Measurements from ENCODE around the gene SORL1.
"Not testable (repeated sequence)": the region's sequence is repeated elsewhere in the genome, so short reads cannot be mapped to it uniquely, and the experiment has no call there.

The SORL1 gene

GRCh38 chr11:121479698-121480238 is 27.7 kb downstream of the SORL1 start:
- DNase-seq = peak; percentile 26 to 32

- DNase-seq = peak; percentile 39 to 48
Measured at GRCh38 chr11:121481484-121482230, 29.5 kb downstream of the SORL1 start.

DNA sequence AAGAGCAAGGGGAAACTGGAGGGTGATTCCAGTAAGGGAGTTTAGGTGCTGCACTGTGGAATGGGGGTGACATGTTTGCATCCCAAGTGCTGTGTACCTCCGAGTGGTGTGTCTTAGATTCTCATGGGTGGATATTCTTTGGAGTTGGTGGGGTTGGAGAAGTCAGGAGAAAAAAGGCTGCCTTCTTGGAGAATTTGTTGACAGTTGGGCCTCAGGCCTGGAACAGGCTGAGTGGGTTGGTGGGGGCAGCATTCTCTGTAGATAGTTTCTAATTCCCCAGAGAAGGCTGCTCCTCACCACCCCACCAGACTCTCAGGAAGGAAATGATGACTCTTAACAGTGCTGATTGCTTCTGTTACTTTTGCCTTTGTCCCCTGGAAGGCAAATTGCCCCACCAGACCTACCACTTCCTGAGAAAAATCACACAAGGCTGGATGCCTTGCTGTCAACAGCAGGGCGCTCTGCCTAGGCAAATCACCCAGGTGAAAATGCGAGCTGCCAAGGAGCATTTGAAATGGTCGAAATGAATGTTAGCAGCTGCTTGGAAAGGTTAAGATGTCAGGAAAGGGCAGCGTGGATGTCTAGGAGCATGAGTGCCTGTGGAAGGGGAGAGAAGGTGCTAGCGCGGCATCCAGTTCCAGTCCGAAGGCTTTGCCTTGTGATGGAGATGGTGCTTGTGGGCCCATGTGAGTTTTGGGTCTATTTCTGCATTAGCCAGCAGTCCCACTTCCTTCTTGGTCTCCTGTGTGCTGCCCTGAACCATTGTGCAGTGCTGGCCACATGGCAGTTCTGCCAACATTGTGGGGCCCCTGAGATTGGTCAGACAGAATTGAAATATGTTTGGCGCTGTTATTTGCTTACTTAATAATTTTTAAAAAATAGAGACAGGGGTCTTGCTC is 30.4 kb downstream of the SORL1 start:
- DNase-seq = peak; percentile 81 to 87

GRCh38 chr11:121483805-121484480 is 31.8 kb downstream of the SORL1 start:
- DNase-seq = peak in 1 of 2 experiments; percentile 19

DNA sequence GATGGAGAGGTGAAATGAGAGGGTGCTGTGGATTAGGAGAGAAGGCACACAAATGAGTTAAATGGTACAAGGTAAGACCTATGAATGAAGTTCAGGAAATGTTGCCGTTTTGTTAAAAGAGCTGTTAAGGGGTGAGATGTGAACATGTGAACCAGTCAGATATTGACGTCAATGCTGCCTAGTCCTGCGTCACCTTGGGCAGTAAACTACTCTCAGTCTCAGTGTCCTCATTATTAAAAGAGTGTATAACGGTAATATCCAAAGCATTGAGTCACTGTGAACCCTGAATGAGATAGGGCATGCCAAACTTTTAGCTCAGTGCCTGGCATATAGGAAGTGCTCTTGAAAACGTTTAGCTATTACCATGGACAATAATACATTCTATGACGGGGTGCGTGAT is 33.1 kb downstream of the SORL1 start:
- no peak for DNase-seq

- no peak for DNase-seq
Measured at GRCh38 chr11:121486054-121486453, 33.9 kb downstream of the SORL1 start.

- no peak for DNase-seq
Measured at GRCh38 chr11:121487191-121487590, 35.1 kb downstream of the SORL1 start.

DNA sequence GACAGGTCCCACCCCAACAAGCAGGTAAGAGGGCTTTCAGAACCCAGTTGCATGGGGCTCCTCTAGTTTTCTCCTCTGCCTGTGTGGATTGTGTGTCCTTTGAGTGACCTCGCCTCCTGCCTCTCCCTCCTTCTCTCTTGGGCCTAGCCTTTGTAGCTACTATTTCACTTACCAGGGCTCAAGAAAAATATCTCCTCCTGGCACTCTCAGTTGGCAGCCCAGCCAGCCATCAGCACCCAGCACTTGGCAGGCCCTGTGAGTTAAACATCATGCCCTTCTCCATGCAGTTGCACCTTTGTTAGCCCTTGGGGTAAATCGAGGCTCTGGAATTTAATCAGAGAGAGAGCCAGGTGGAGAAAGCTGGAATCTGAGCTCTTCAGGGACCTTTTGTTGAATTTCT is 36.1 kb downstream of the SORL1 start:
- no peak for DNase-seq

DNA sequence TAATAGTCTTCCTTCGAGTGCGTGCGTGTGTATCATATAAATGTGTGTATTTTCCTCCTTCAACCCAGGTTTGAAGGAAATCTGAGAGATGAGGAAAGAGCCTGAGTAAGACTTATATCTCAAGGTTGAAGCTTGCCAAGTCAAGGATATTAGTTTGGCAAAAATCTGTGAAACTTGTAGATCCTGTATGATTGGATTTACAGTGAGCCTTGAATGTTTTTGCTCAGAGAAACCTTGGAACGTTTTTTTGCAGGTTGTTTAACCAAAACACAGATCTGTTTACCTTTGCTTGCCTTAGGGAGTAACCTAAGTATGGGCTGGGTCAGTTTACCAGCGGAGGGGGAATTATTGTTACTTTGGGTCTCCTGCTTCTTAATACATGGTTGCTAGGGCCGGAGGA is 36.5 kb downstream of the SORL1 start:
- no peak for DNase-seq

- no peak for DNase-seq
Measured at GRCh38 chr11:121489823-121490222, 37.7 kb downstream of the SORL1 start.

GRCh38 chr11:121494355-121495099 is 42.4 kb downstream of the SORL1 start:
- DNase-seq = no peak

DNA sequence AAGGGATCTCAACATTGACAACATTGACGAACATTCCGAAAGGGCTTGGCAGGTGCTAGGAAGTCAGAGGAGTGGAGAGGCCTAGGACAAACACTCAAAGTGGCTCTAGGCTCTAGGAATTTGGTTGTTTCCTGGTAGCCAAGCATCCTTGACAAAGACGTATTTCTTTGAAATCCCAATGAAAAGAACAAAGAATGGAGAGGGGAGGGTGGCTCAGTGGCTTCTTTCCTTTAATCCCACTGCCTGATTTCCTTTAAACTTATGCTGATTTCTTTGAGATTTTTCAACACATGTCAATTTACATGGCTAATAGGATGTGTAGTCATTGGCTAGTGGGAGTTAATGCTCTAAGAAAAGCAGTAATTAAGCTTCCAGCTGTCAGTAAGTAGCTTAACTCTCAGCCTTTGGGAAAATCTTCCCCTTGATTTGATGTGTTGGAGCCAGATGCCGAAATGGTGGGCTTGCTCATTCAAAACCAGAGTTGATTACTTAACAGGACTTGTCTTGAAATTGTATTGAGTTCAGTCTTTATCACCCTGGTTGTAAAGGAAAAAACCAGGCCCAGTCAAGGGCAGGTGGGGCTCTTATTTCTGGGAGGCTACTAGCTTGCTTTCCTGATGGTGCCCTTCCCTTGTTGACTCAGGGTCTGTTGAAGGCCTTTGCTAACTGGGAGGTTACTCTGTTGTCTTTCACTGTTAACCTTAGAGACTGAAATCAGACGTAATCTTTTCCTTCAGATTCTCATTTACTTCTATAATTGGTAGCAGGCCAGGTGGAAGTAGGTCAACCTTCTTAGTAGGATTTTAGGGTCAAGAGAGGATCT is 45.3 kb downstream of the SORL1 start:
- no peak for DNase-seq

DNA sequence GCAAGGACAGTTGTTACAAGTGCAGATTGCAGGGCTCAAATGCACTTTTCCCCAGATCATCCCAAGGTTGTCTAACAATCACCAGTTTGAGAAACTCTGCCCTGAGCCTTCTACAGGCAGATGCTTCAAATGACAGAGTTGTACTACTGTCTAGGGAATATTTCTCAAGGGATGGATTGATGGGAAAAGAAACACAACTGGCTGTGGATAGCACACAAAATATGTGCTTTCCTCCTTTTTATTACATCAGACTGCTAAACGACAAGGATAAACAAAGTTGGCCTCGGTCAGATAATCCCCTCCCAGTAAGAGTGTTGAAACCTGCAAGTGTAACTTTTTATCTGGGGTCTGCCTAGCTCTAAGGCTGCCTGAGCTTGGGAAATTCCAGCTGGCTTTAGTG is 47.3 kb downstream of the SORL1 start:
- DNase-seq = no peak

- DNase-seq = no peak
Measured at GRCh38 chr11:121500275-121500674, 48.2 kb downstream of the SORL1 start.

DNA sequence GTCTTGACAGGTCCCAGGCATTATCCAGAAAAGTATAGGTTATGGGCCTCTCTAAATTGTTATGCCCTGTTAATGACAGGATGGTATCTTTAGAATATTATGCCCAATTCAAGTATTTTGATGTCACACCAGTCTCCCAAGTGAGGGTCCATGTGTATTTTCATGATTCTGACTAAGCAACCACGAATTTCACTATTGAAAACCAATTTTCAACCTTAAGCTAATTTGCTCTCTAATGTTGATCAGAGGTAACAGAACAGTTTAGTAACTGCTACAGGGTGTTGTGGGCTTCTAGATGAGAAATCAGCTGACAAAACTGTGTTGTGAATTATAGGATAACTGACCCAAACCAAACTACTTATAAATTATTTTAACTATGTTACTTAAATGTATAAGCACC is 48.6 kb downstream of the SORL1 start:
- no peak for DNase-seq

DNA sequence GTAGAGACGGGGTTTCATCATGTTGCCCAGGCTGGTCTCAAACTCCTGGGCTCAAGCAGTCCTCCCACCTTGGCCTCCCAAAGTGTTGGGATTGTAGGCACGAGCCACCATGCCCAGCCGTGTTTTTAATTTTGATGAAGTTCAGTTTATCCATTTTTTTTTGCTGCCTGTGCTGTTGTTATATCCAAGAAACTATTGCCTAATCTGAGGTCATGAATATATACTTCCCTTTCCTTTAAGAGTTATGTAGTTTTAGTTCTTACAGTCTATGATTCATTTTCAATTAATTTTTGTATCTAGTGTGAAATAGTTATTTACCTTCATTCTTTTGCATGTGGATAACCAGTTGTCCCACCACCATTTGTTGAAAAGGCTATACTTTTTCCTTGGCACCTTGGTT is 50.9 kb downstream of the SORL1 start:
- DNase-seq = peak; percentile 74 to 81

GRCh38 chr11:121506237-121506636 is 54.1 kb downstream of the SORL1 start:
- not testable (repeated sequence) for DNase-seq

DNA sequence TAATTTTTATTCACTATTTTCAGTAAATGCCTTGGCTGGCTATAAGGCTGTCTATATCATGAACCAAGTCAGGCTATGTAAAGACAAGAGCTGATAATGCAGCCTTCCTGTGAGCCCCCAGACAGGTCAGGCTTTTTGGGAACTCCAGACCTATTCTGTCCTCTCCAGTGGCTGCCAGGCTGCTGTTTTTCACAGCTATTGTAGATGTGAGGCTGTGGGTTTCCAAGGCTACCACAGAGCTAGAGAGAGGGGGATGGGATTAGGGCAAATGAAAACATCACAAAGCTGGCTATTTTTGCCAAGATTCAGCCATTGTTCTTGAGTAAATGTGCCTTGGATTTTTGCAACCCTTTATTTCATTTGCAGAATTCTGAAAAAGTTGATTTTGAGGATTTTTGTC is 56.3 kb downstream of the SORL1 start:
- no peak for DNase-seq

- DNase-seq = no peak
Measured at GRCh38 chr11:121510438-121510837, 58.3 kb downstream of the SORL1 start.

DNA sequence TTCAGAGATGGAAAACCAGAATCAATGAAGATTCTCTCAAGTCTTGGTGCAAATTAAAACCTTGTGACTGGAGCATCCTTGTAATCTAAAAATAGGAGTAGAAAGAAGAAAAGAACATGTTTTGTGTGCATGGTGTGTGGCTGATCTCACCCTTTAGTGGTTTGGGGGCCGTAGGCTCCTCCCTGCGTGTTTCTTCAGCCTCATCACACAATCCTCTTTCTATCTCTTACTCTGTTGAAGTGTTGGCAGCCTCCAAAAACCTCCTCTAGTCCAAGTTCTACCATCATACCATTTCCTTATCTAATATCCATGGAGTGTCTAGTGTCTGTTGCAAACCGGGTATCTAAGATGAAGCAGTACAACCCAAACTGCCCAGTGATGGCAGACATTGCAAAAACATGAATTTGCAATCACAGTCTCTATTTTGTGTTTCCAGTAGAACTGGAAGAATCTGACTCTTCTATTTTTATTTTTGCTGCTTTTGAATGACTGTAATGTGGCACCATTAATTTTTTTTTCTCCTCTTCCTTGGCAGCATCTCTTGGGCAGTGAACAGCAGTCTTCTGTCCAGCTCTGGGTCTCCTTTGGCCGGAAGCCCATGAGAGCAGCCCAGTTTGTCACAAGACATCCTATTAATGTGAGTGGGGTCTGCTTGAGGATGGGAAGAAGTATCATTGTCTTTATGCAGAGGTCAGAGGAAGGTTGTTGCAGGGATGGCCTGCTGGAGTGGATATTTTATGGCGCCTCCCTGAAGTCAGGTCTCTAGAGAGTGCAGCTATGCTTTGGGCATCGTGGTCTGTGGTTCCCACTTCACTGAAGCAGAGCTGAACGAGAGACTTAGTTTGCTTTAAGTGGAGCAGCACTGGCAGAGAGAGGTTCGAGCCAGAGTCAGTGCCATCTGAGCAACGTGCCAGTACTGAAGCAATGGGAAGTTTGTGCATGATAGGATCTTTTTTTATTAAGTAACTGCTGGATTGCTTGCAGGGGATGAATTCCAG is 60.7 kb downstream of the SORL1 start:
- no peak for DNase-seq

Data from AML-193 (cell line).